HepG2 (cell line): Measurements from ENCODE around the gene TRAPPC3. TPM values are rescaled to one million over a fixed set of nuclear protein-coding genes. Genes with fewer than 3 reads are reported as not detected.

ENCODE experiments used
- ARNT2 ChIP-seq: sonication (generic); formaldehyde crosslinking; IDR thresholded peaks from 2 replicates; pipeline ENCODE4 v1.8.0; 2022; ENCODE audit warnings: mild to moderate bottlenecking, low read depth, missing genetic modification reagents, moderate library complexity
- CCDC6 ChIP-seq: sonication (generic); formaldehyde crosslinking; IDR thresholded peaks from 2 replicates; pipeline ENCODE4 v1.8.1; 2022; ENCODE audit warnings: mild to moderate bottlenecking, missing genetic modification reagents, moderate library complexity
- KMT2B ChIP-seq: IDR thresholded peaks from 2 replicates; pipeline ENCODE4 v1.6.1; 2016; ENCODE audit warnings: missing genetic modification reagents, missing compliant biosample characterization
- MAFF ChIP-seq: IDR thresholded peaks from 2 replicates; pipeline ENCODE4 v1.6.1; 2011; ENCODE audit warnings: low read depth, low read length, improper control_type of control experiment
- MTA3 ChIP-seq: sonication (generic); formaldehyde crosslinking; IDR thresholded peaks from 2 replicates; pipeline ENCODE4 v1.4.0; 2020; ENCODE audit warnings: missing genetic modification reagents
- PCBP2 ChIP-seq: fragments of 200-400 bp; formaldehyde crosslinking; optimal IDR thresholded peaks from 2 replicates; pipeline ENCODE3; 2018; ENCODE audit warnings: low read length, low read depth; ENCODE audit not compliant: poor library complexity, severe bottlenecking
- POLR2AphosphoS5 ChIP-seq: IDR thresholded peaks from 2 replicates; pipeline ENCODE4 v1.6.1; 2012; ENCODE audit warnings: low read depth, low read length
- RFXAP ChIP-seq: sonication (generic); formaldehyde crosslinking; IDR thresholded peaks from 2 replicates; pipeline ENCODE4 v1.4.0; 2020; ENCODE audit warnings: missing genetic modification reagents, borderline replicate concordance
- SNAPC2 ChIP-seq: sonication (generic); formaldehyde crosslinking; IDR thresholded peaks from 2 replicates; pipeline ENCODE4 v1.8.1; 2022; ENCODE audit warnings: mild to moderate bottlenecking, missing genetic modification reagents
- ZC3H4 ChIP-seq: sonication (generic); formaldehyde crosslinking; IDR thresholded peaks from 2 replicates; pipeline ENCODE4 v1.4.0; 2020; ENCODE audit warnings: missing genetic modification reagents, borderline replicate concordance
- ZNF251 ChIP-seq: sonication (generic); formaldehyde crosslinking; IDR thresholded peaks from 2 replicates; pipeline ENCODE4 v1.9.0; 2021; ENCODE audit warnings: mild to moderate bottlenecking, missing genetic modification reagents
- ZNF253 ChIP-seq: sonication (generic); formaldehyde crosslinking; IDR thresholded peaks from 2 replicates; pipeline ENCODE4 v1.8.0; 2022; ENCODE audit warnings: mild to moderate bottlenecking, missing genetic modification reagents, borderline replicate concordance
- ZNF468 ChIP-seq: sonication (generic); formaldehyde crosslinking; IDR thresholded peaks from 2 replicates; pipeline ENCODE4 v1.8.0; 2022; ENCODE audit warnings: mild to moderate bottlenecking, moderate library complexity, missing genetic modification reagents
- ZNF569 ChIP-seq: sonication (generic); formaldehyde crosslinking; IDR thresholded peaks from 2 replicates; pipeline ENCODE4 v1.5.0; 2020; ENCODE audit warnings: mild to moderate bottlenecking, missing genetic modification reagents, moderate library complexity, borderline replicate concordance
- ZNF724P ChIP-seq: sonication (generic); formaldehyde crosslinking; IDR thresholded peaks from 2 replicates; pipeline ENCODE4 v1.8.0; 2022; ENCODE audit warnings: missing genetic modification reagents, borderline replicate concordance
- ZNF878 ChIP-seq: sonication (generic); formaldehyde crosslinking; IDR thresholded peaks from 2 replicates; pipeline ENCODE4 v1.8.1; 2023; ENCODE audit warnings: mild to moderate bottlenecking, missing genetic modification reagents, moderate library complexity
- ZNF883 ChIP-seq: sonication (generic); formaldehyde crosslinking; IDR thresholded peaks from 2 replicates; pipeline ENCODE4 v1.5.1; 2020; ENCODE audit warnings: mild to moderate bottlenecking, missing genetic modification reagents; ENCODE audit errors: not compliant biosample characterization
- polyA plus RNA-seq, 8 experiments: library from polyadenylated mRNA; depleted of rRNA in 3 of 8; stranded (reverse) in 7 of 8; unstranded in 1 of 8; fragments of >200 nt; fragmentation: Illumina TruSeq in 4 of 8; extraction: Trizol in 4 of 8; gene quantifications; 2 replicates each; pipeline versions ENCODE4 v1.2.1 to v1.2.3, GENCODE V29; 2011 to 2016; ENCODE audit warnings: low read depth in 4 of 8, missing spikeins in 1 of 8, mixed read lengths in 1 of 8; ENCODE audit not compliant: insufficient read depth in 1 of 8
- total RNA-seq, 5 experiments: library from RNA; depleted of rRNA; stranded (reverse); fragments of >200 nt; fragmentation: Illumina TruSeq; extraction: Trizol; gene quantifications; 2 replicates each; pipeline ENCODE4 v1.2.3, GENCODE V29; 2016; ENCODE audit warnings: low read depth in 1 of 5
- TF ChIP-seq, protein P1 (sequence below): sonication (generic); formaldehyde crosslinking; IDR thresholded peaks from 2 replicates; pipeline ENCODE4 v1.5.0; 2020; ENCODE audit warnings: missing genetic modification reagents
- TF ChIP-seq, protein P2 (sequence below): sonication (generic); formaldehyde crosslinking; IDR thresholded peaks from 2 replicates; pipeline ENCODE4 v1.5.1; 2020; ENCODE audit warnings: mild to moderate bottlenecking, moderate library complexity, missing genetic modification reagents
- TF ChIP-seq, protein P3 (sequence below), 2 experiments: fragments of 450-650 bp in 1 of 2; sonication (generic) in 1 of 2; formaldehyde crosslinking; IDR thresholded peaks; 2 replicates each; pipeline versions ENCODE4 v1.5.0 to v1.8.0; 2020 to 2022; ENCODE audit warnings: mild to moderate bottlenecking in 1 of 2, missing genetic modification reagents in 1 of 2
- TF ChIP-seq, protein P4 (sequence below): sonication (generic); formaldehyde crosslinking; IDR thresholded peaks from 2 replicates; pipeline ENCODE4 v1.4.0; 2020; ENCODE audit warnings: mild to moderate bottlenecking, missing genetic modification reagents

The TRAPPC3 gene
- total and polyA plus RNA-seq, 2 of the 13 experiments (the other 11 are each of a cell fraction or from before 2014, with no cell fraction given), result 53.7 to 62.4 TPM

DNA sequence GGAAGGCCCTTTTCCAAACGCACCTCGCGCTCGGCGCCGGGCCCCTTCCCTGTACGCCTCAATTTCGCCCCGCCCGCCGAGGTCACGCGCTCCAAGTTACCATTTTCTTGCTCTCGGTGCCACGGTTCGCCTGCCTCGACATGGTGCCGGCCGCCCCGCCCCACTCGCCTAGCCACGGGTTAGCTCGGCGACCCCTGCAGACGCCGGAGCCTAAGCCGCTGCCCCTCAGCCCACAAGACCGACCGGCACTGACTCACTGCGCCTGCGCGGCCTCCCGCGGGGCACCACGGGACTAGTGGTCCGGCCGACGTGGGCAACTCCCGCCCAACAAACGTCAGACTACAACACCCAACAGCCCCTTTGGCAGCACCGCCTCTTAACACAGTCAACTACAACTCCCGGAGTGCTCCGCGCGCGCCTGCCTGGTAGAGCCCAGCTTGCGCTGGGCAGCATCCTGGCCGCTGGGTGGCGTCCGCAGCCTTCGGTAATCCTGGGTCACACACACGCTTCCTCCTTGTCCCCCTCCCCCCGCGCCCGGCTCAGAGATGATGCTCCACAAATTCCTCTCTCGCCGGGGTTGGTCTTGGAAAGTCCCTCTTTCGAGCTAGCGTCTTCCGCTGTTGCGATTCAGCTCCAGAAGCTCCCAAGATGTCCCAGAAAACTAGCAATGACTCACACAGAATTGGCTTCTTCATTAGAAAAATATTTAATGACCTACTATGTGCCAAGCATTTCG, at the start of gene TRAPPC3 (continued):
- TF ChIP-seq, protein P1, sequence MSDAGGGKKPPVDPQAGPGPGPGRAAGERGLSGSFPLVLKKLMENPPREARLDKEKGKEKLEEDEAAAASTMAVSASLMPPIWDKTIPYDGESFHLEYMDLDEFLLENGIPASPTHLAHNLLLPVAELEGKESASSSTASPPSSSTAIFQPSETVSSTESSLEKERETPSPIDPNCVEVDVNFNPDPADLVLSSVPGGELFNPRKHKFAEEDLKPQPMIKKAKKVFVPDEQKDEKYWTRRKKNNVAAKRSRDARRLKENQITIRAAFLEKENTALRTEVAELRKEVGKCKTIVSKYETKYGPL (CRISPR knock-in tag), result no peak
- TF ChIP-seq ZNF468, result no peak
- no peak for TF ChIP-seq ZNF251
- no peak for TF ChIP-seq RFXAP (CRISPR knock-in tag)
- no peak for TF ChIP-seq ZC3H4 (CRISPR knock-in tag)
- no peak for TF ChIP-seq ZNF878 (CRISPR knock-in tag)
- peak; percentile 30; the same call in 1 of the 2 replicates for TF ChIP-seq KMT2B (CRISPR knock-in tag)
- TF ChIP-seq ZNF724P, result no peak; the same call in 1 of the 2 replicates
- no peak for TF ChIP-seq SNAPC2 (CRISPR knock-in tag)
- no peak for TF ChIP-seq MTA3 (CRISPR knock-in tag)
- TF ChIP-seq MAFF, result peak; percentile 12; the same call in 1 of the 2 replicates
- TF ChIP-seq, protein P2, sequence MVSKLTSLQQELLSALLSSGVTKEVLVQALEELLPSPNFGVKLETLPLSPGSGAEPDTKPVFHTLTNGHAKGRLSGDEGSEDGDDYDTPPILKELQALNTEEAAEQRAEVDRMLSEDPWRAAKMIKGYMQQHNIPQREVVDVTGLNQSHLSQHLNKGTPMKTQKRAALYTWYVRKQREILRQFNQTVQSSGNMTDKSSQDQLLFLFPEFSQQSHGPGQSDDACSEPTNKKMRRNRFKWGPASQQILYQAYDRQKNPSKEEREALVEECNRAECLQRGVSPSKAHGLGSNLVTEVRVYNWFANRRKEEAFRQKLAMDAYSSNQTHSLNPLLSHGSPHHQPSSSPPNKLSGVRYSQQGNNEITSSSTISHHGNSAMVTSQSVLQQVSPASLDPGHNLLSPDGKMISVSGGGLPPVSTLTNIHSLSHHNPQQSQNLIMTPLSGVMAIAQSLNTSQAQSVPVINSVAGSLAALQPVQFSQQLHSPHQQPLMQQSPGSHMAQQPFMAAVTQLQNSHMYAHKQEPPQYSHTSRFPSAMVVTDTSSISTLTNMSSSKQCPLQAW (CRISPR knock-in tag), result peak; percentile 93
- TF ChIP-seq, protein P3, sequence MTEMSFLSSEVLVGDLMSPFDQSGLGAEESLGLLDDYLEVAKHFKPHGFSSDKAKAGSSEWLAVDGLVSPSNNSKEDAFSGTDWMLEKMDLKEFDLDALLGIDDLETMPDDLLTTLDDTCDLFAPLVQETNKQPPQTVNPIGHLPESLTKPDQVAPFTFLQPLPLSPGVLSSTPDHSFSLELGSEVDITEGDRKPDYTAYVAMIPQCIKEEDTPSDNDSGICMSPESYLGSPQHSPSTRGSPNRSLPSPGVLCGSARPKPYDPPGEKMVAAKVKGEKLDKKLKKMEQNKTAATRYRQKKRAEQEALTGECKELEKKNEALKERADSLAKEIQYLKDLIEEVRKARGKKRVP (CRISPR knock-in tag; IDR thresholded peaks at IDR 0.05), result 0 out of 4 replicates have a peak, but pooled peaks of 1 of the 2 experiments have one; percentile 9
- TF ChIP-seq POLR2AphosphoS5, result peak; percentile 72
- TF ChIP-seq, protein P4, sequence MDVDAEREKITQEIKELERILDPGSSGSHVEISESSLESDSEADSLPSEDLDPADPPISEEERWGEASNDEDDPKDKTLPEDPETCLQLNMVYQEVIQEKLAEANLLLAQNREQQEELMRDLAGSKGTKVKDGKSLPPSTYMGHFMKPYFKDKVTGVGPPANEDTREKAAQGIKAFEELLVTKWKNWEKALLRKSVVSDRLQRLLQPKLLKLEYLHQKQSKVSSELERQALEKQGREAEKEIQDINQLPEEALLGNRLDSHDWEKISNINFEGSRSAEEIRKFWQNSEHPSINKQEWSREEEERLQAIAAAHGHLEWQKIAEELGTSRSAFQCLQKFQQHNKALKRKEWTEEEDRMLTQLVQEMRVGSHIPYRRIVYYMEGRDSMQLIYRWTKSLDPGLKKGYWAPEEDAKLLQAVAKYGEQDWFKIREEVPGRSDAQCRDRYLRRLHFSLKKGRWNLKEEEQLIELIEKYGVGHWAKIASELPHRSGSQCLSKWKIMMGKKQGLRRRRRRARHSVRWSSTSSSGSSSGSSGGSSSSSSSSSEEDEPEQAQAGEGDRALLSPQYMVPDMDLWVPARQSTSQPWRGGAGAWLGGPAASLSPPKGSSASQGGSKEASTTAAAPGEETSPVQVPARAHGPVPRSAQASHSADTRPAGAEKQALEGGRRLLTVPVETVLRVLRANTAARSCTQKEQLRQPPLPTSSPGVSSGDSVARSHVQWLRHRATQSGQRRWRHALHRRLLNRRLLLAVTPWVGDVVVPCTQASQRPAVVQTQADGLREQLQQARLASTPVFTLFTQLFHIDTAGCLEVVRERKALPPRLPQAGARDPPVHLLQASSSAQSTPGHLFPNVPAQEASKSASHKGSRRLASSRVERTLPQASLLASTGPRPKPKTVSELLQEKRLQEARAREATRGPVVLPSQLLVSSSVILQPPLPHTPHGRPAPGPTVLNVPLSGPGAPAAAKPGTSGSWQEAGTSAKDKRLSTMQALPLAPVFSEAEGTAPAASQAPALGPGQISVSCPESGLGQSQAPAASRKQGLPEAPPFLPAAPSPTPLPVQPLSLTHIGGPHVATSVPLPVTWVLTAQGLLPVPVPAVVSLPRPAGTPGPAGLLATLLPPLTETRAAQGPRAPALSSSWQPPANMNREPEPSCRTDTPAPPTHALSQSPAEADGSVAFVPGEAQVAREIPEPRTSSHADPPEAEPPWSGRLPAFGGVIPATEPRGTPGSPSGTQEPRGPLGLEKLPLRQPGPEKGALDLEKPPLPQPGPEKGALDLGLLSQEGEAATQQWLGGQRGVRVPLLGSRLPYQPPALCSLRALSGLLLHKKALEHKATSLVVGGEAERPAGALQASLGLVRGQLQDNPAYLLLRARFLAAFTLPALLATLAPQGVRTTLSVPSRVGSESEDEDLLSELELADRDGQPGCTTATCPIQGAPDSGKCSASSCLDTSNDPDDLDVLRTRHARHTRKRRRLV (CRISPR knock-in tag), result peak; percentile 39; the same call in 1 of the 2 replicates
- TF ChIP-seq ZNF569 (CRISPR knock-in tag), result no peak
- peak; percentile 61 for TF ChIP-seq ZNF883 (CRISPR knock-in tag)
- no peak for TF ChIP-seq PCBP2
- TF ChIP-seq CCDC6 (CRISPR knock-in tag), result no peak; the same call in 1 of the 2 replicates
- TF ChIP-seq ZNF253 (CRISPR knock-in tag), result no peak
- TF ChIP-seq ARNT2, result peak; percentile 46
